Endothelial cell (in vitro differentiated cells): Measurements from ENCODE around the gene NUP214. TPM values are rescaled to one million over a fixed set of nuclear protein-coding genes. Genes with fewer than 3 reads are reported as not detected.

Experiments used
- DNase-seq: peaks from one replicate; pipeline ENCODE4 v3.0.0; 2021; ENCODE audit warnings: low spot score
- H3K27ac Mint-ChIP-seq: one replicate; pipeline ENCODE4 v1.8.0; 2021; ENCODE audit warnings: mixed read lengths, inconsistent platforms; ENCODE audit not compliant: unreplicated experiment
- H3K27me3 Mint-ChIP-seq: one replicate; pipeline ENCODE4 v1.8.0; 2021; ENCODE audit warnings: mild to moderate bottlenecking, moderate library complexity, mixed read lengths, inconsistent platforms; ENCODE audit not compliant: unreplicated experiment
- H3K36me3 Mint-ChIP-seq: one replicate; pipeline ENCODE4 v1.8.0; 2021; ENCODE audit warnings: mild to moderate bottlenecking, low read depth, mixed read lengths, inconsistent platforms; ENCODE audit not compliant: unreplicated experiment
- H3K4me1 Mint-ChIP-seq: one replicate; pipeline ENCODE4 v1.8.0; 2021; ENCODE audit warnings: mild to moderate bottlenecking, mixed read lengths, inconsistent platforms; ENCODE audit not compliant: unreplicated experiment
- H3K4me3 Mint-ChIP-seq: one replicate; pipeline ENCODE4 v1.8.0; 2021; ENCODE audit warnings: mild to moderate bottlenecking, mixed read lengths, inconsistent platforms; ENCODE audit not compliant: unreplicated experiment
- H3K9me3 Mint-ChIP-seq: one replicate; pipeline ENCODE4 v1.8.0; 2021; ENCODE audit warnings: mixed read lengths, inconsistent platforms; ENCODE audit not compliant: unreplicated experiment
- total RNA-seq: library from RNA; stranded (reverse); fragmentation: NEBNext Ultra II Directional; extraction: Animal tissue kit (Norgen Biotek cat#: 25700); gene quantifications from one replicate; pipeline ENCODE4 v1.2.1, GENCODE V29; 2021; ENCODE audit not compliant: unreplicated experiment
- TF ChIP-seq, protein P1 (sequence below): fragments of 200-600 bp; sonication (generic); IDR thresholded peaks from one replicate; pipeline ENCODE4 v1.5.0; 2021; ENCODE audit warnings: antibody characterized with exemption; ENCODE audit not compliant: unreplicated experiment

NUP214 gene
- total RNA-seq, 1 donor from 2014 or later = 60.8 TPM

DNA sequence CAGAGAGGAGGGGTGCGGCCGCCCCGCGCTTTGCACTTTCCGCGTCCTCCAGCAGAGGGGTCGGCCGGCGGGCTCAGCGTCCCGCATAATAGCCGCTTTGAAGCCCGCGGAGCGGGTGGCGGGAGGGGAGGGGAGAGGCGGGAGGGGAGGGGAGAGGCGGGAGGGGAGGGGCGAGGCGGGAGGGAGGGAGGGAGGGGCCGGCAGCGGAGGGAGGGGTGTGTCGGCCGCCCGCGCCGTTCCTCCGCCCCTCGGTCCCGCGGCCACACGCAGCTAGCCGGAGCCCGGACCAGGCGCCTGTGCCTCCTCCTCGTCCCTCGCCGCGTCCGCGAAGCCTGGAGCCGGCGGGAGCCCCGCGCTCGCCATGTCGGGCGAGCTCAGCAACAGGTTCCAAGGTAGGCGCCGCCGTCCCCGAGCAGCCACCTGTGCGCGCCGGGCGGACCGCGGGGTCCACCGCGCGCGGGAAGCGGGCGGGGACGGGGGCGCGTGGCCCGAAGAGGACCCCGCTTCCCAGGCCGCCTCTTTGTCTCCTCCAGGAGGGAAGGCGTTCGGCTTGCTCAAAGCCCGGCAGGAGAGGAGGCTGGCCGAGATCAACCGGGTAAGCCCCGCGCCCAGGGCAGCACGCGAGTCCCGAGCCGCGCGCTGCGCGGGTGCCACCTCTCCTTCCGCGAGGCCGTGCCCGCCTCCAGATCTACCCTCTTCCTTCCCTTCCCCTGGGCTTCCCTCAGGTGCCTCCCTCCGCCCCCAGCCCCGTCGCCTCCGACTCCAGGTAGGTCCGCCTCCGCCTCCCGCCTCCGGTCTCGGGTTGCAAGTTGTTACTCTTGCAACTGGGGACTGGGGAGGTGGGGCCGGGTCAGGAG lies 28.9 kb upstream of the NUP214 start, which contains the start of gene AIF1L:
Gene AIF1L (plus strand): TSS at position 263 of the 857 bp plus-strand sequence. CDS start 99 bp downstream, at position 362.
- H3K27me3 Mint-ChIP-seq = peaks cover 16% of the 10 kb centered on the region
- H3K36me3 Mint-ChIP-seq = peaks cover 4% of the 10 kb centered on the region
- H3K4me3 Mint-ChIP-seq = peak within 1 kb of the TSS; percentile 92
- TF ChIP-seq, protein P1, sequence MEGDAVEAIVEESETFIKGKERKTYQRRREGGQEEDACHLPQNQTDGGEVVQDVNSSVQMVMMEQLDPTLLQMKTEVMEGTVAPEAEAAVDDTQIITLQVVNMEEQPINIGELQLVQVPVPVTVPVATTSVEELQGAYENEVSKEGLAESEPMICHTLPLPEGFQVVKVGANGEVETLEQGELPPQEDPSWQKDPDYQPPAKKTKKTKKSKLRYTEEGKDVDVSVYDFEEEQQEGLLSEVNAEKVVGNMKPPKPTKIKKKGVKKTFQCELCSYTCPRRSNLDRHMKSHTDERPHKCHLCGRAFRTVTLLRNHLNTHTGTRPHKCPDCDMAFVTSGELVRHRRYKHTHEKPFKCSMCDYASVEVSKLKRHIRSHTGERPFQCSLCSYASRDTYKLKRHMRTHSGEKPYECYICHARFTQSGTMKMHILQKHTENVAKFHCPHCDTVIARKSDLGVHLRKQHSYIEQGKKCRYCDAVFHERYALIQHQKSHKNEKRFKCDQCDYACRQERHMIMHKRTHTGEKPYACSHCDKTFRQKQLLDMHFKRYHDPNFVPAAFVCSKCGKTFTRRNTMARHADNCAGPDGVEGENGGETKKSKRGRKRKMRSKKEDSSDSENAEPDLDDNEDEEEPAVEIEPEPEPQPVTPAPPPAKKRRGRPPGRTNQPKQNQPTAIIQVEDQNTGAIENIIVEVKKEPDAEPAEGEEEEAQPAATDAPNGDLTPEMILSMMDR = no peak
- H3K9me3 Mint-ChIP-seq = no peaks in the 10 kb centered on the region
- H3K4me1 Mint-ChIP-seq = peaks cover 11% of the 10 kb centered on the region
- DNase-seq = peak; percentile 65
- H3K27ac Mint-ChIP-seq = peak within 1 kb of the TSS; percentile 85

DNA sequence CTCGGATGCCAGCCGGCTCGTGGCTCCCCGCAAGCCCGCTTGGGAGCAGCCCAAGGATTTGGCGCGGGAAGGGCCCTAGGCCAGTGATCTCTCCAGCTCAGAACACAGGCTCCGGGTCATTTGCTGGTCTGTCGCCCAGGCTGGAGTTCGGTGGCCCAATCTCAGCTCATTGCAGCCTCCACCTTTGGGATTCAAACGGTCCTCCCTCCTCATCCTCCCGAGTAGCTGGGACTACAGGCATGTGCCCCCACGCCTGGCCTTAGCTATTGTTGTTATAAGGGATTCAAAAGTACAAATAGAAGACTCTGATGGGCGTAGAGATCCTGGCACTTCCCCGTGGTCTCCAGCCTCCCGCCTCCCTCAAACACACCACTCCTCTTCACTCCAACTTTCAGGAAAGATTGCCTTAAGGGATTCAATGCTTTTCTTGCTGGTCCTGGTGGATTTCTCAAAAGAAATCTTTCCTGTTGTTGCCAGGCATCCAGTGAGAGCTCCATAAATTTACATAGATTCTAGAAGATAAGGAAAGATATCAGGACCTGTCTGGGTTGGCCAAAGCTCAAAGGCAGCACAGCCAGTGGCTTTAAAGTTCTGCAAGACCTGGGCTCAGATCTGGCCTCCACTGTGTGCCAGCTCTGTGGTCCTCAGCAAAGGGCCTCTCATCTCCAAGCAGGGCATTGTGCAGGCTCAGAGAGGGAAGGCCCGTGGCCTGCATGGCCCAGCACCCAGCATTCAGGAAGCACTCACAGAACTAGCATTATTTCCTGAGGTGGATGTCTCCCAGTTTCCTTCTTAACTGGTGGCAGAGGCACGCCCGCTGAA lies 28.0 kb upstream of the NUP214 start:
- TF ChIP-seq, protein P1 = no peak
- no peaks in the 10 kb centered on the region for H3K9me3 Mint-ChIP-seq
- no peak for DNase-seq

DNA sequence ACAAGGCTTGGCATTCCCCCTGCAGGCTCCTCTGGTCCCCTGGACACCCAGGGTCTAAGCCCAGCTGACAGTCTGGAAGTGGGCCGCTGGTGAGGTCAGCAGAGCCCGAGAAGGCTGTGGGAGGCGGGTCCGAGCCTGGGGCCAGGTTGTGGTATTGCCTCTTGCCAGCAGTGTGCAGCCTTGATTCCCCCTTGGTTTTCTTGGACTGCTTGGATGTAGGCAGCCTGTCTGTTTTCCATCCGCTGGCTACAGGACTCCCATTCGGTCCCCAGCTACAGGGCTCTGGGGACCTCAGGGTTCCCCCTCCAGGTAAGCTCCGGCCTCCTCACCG lies 27.5 kb upstream of the NUP214 start:
- Mint-ChIP-seq H3K9me3 (no peaks in the 10 kb centered on the region), H3K36me3 (peaks cover 4% of the 10 kb centered on the region), H3K27ac (no peak overlapping the region), H3K4me1 (peaks cover 11% of the 10 kb centered on the region), H3K27me3 (peaks cover 16% of the 10 kb centered on the region), H3K4me3 (no peak overlapping the region)
- TF ChIP-seq, protein P1 = no peak
- DNase-seq = no peak

More for the DNA sequence above, 28.0 kb upstream of the NUP214 start:
- Mint-ChIP-seq H3K4me3 (peak overlapping the region; percentile 92), H3K27ac (peak overlapping the region; percentile 85), H3K4me1 (peaks cover 11% of the 10 kb centered on the region), H3K27me3 (peaks cover 16% of the 10 kb centered on the region), H3K36me3 (peaks cover 4% of the 10 kb centered on the region)

DNA sequence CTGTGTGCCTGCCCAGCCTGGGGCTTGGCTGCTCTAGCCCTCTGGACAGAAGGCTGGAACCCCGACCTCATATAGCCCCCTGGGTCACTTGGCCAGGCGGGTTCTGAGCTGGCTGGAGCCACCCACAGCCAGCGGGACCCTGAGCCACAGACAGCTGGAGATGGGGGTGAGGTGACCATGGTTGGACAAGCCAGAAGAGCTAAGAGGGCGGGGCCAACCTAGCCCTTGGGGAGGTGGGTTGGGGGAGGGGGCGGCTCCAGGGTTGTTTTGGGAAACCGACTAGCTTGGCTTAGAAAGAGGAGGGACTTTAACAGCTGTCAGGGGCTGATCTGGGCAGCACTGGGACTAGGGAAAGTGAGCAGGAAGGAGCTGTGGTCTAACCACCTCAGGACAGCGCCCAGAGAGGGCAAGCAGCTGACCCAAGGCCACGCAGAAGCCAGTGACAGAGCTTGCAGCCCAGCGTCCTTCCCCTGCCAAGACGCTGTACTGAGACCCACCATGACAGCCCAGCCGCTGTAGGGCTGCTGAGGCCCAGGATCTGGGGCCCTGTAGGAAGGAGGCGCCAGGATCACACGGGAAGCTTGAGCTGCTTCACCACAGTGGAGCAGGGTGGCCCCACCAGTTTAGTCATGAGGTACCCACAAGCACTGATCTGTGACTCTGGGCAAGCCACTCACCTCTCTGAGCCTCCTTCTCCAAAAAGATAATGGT lies 26.8 kb upstream of the NUP214 start:
- Mint-ChIP-seq H3K27me3 (peaks cover 17% of the 10 kb centered on the region), H3K4me3 (no peak overlapping the region), H3K9me3 (no peaks in the 10 kb centered on the region), H3K36me3 (peaks cover 4% of the 10 kb centered on the region), H3K27ac (no peak overlapping the region), H3K4me1 (peaks cover 11% of the 10 kb centered on the region)
- TF ChIP-seq, protein P1 = no peak
- DNase-seq = no peak
